ENCODE data around the gene TNNI2. TPM values are rescaled to one million over a fixed set of nuclear protein-coding genes. Genes with fewer than 3 reads are reported as not detected.

Gene TNNI2
- total and polyA plus RNA-seq, 2 donors (not counting 3 experiments of a cell fraction or from before 2014, with no cell fraction given), result not detected

DNA sequence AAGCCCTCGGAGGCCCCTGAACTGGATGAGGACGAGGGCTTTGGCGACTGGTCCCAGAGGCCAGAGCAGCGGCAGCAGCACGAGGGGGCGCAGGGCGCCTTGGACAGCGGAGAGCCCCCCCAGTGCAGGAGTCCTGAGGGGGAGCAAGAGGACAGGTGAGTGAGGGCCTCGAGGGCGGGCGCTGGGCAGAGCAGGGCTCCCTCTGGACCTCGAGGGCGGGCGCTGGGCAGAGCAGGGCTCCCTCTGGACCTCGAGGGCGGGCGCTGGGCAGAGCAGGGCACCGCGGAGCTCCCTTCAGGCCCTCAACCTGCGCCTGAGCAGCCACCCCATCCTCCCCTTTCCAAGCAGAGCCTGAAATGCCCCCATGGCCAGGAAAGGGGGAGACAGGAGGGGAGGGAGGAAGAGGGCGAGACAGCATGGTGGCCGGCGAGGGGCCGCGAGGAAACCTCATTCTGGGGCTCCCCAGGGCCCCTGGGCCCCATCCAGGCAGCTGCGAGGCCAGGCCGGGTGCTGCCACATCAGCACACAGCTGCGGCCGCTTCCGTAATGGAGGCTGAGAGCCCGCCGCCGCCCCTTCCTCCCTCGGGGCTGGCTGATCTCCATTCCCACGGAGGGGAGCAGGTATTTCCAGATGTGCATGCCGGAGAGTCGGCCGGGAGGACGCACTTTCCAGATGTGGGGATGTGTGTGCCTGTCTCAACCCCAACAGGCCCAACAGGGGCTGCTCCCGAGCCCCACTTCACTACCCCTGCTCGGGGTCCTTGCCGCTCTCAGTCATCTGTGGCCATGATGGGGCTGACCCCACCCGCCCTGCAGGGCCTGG lies 42.9 kb downstream of the TNNI2 start:
- H3K36me3 ChIP-seq (ENCODE audit: control insufficient read depth in 2 of 2, extremely low read depth in 1 of 2, insufficient read depth in 2 of 2, low read length in 2 of 2), result no peaks in the 10 kb centered on the region
- DNase-seq (ENCODE audit: low read depth, low spot score), result no peak
- no TSS peak for BruUV-seq (replicated peaks)
- H3K79me2 ChIP-seq (ENCODE audit: control insufficient read depth, insufficient read depth, low read length), result no peaks in the 10 kb centered on the region
- TF ChIP-seq MYC (IDR thresholded peaks at IDR 0.05; ENCODE audit: low read depth, low read length) (no peak), JUN (IDR thresholded peaks at IDR 0.05; ENCODE audit: borderline replicate concordance, insufficient read depth, insufficient read length, low read depth) (no peak), POLR2A (IDR thresholded peaks at IDR 0.05; ENCODE audit: low read depth, low read length) (no peak), POLR2AphosphoS5 (IDR thresholded peaks at IDR 0.05; ENCODE audit: insufficient read depth, low read depth, low read length) (no peak), GATA2 (IDR thresholded peaks at IDR 0.05; ENCODE audit: insufficient read depth, insufficient read length, low read depth, low read length) (no peak), FOS (IDR thresholded peaks at IDR 0.05; ENCODE audit: borderline replicate concordance, insufficient read depth, low read length) (no peak), CTCF (IDR thresholded peaks at IDR 0.05; ENCODE audit: extremely low read depth in 1 of 2, insufficient read depth in 1 of 2, low read depth in 1 of 2, low read length in 2 of 2) (no peak), MAX (IDR thresholded peaks at IDR 0.05; ENCODE audit: insufficient read depth, insufficient read length) (no peak), EZH2 (IDR thresholded peaks at IDR 0.05; ENCODE audit: borderline replicate concordance, low read depth, low read length, severe bottlenecking) (no peak)
- no peak overlapping the region for H3K27ac ChIP-seq (ENCODE audit: insufficient read depth, low read depth, low read length)
- no peaks in the 10 kb centered on the region for H4K20me1 ChIP-seq (replicated peaks; ENCODE audit: control insufficient read depth, extremely low read depth, insufficient read depth, low read length)
- intact Hi-C loops (cut with micrococcal nuclease) (loop anchor here (1.0 kb wide), 2 partner anchors 44 to 270 kb away; no protein-coding TSS in a partner anchor), dilution Hi-C loops (cut with MboI; ENCODE audit: extremely low pct_ligation_motif_present, low sequenced_read_pairs) (no loop called here)
- H3K4me3 ChIP-seq (replicated peaks in 1 of 3; ENCODE audit: insufficient read depth in 1 of 3, low read depth in 1 of 3, low read length in 3 of 3), result no peak overlapping the region
- H3K4me2 ChIP-seq (ENCODE audit: insufficient read depth, low read length), result no peak overlapping the region
- no peak for FAIRE-seq
- CTCF ChIA-PET, result interaction anchor here (0.6 to 3.7 kb wide), 75 partner anchors 9 to 642 kb away, joined by 3 to 262 read pairs (median 5); partner anchors contain the start of genes H19, IGF2, KRTAP5-6 and LSP1
- H3K9ac ChIP-seq (replicated peaks; ENCODE audit: extremely low read depth, insufficient read depth, low read length), result no peak overlapping the region
- H3K27me3 ChIP-seq (ENCODE audit: control insufficient read depth in 2 of 2, insufficient read depth in 2 of 2, low read length in 2 of 2), result no peaks in the 10 kb centered on the region
- no peaks in the 10 kb centered on the region for H3K9me3 ChIP-seq (replicated peaks; ENCODE audit: control insufficient read depth, insufficient read depth, low read length)
- H3K4me1 ChIP-seq (ENCODE audit: control insufficient read depth, extremely low read depth, insufficient read depth, low read length), result no peaks in the 10 kb centered on the region
- no peaks in the 10 kb centered on the region for H3K9me1 ChIP-seq (replicated peaks; ENCODE audit: control insufficient read depth, extremely low read depth, insufficient read depth, low read length)
- POLR2A ChIA-PET, result interaction anchor here (0.8 kb wide), 1 partner anchor 30 kb away, joined by 3 read pairs; no protein-coding TSS in a partner anchor
- no peak overlapping the region for H2AFZ ChIP-seq (ENCODE audit: low read depth, low read length)
